Thyroid gland (tissue), 4 donors: Measurements from ENCODE around the gene PDS5B.
"Not testable (repeated sequence)": the region's sequence is repeated elsewhere in the genome, so short reads cannot be mapped to it uniquely, and the experiment has no call there.

Experiments
- CTCF ChIP-seq, 6 experiments: fragments of 200-600 bp in 3 of 6; fragments of 450-650 bp in 3 of 6; sonication (generic) in 3 of 6; IDR thresholded peaks; one replicate each; pipeline ENCODE4 v1.5.1; 2016 to 2019; ENCODE audit warnings: antibody characterized with exemption in 6 of 6, mild to moderate bottlenecking in 2 of 6, inconsistent platforms in 1 of 6, moderate library complexity in 1 of 6
- POLR2A ChIP-seq, 2 donors: fragments of 450-650 bp; IDR thresholded peaks; one replicate each; pipeline ENCODE4 v1.6.1; 2017; ENCODE audit warnings: antibody characterized with exemption in 2 of 2, mild to moderate bottlenecking in 2 of 2, moderate library complexity in 1 of 2

GRCh38 chr13:32575687-32576086, 10.6 kb upstream of the PDS5B start:
- TF ChIP-seq CTCF, POLR2A (IDR thresholded peaks at IDR 0.05): not testable (repeated sequence)
